Mesendoderm (in vitro differentiated cells): Measurements from ENCODE around the gene DCDC2C.

Source experiments
- DNase-seq: peaks from one replicate; pipeline ENCODE4 v3.0.0; 2013
- H2AK5ac ChIP-seq: 2 replicates; pipeline ENCODE4 v1.6.1; 2013; ENCODE audit warnings: low read length, inconsistent platforms
- H2BK120ac ChIP-seq: 2 replicates; pipeline ENCODE4 v1.6.1; 2013; ENCODE audit warnings: low read depth, mild to moderate bottlenecking, low read length, moderate library complexity, mixed read lengths
- H2BK15ac ChIP-seq: replicated peaks from 2 replicates; pipeline ENCODE4 v1.6.1; 2013; ENCODE audit warnings: low read depth, mild to moderate bottlenecking, moderate library complexity
- H2BK5ac ChIP-seq: 2 replicates; pipeline ENCODE4 v1.6.1; 2013; ENCODE audit warnings: low read length, inconsistent platforms
- H3K18ac ChIP-seq: 2 replicates; pipeline ENCODE4 v1.6.1; 2013; ENCODE audit warnings: mild to moderate bottlenecking, low read length, mixed read lengths
- H3K23ac ChIP-seq: one replicate; pipeline ENCODE4 v1.6.1; 2013; ENCODE audit warnings: low read length
- H3K27ac ChIP-seq: 2 replicates; pipeline ENCODE4 v1.5.1; 2013; ENCODE audit warnings: low read depth, mild to moderate bottlenecking, inconsistent platforms, low read length, moderate library complexity
- H3K27me3 ChIP-seq: 2 replicates; pipeline ENCODE4 v1.6.1; 2013; ENCODE audit warnings: low read length, control low read depth, mild to moderate bottlenecking, inconsistent platforms; ENCODE audit not compliant: insufficient read depth, poor library complexity
- H3K36me3 ChIP-seq: 2 replicates; pipeline ENCODE4 v1.6.1; 2013; ENCODE audit warnings: low read length, inconsistent platforms; ENCODE audit not compliant: control insufficient read depth, insufficient read depth
- H3K4ac ChIP-seq: one replicate; pipeline ENCODE4 v1.6.1; 2013; ENCODE audit warnings: low read depth, mild to moderate bottlenecking, low read length, moderate library complexity
- H3K4me1 ChIP-seq: 2 replicates; pipeline ENCODE4 v1.6.1; 2013; ENCODE audit warnings: low read depth, low read length, inconsistent platforms; ENCODE audit not compliant: control insufficient read depth
- H3K4me2 ChIP-seq: 2 replicates; pipeline ENCODE4 v1.6.1; 2013; ENCODE audit warnings: low read length
- H3K4me3 ChIP-seq: 2 replicates; pipeline ENCODE4 v1.5.1; 2013; ENCODE audit warnings: mild to moderate bottlenecking, low read length
- H3K56ac ChIP-seq: one replicate; pipeline ENCODE4 v1.6.1; 2013; ENCODE audit warnings: low read length
- H3K79me1 ChIP-seq: 2 replicates; pipeline ENCODE4 v1.6.1; 2013; ENCODE audit warnings: low read length, inconsistent platforms
- H3K79me2 ChIP-seq: 2 replicates; pipeline ENCODE4 v1.6.1; 2013; ENCODE audit warnings: mild to moderate bottlenecking, low read length; ENCODE audit not compliant: control insufficient read depth, insufficient read depth
- H3K9ac ChIP-seq: 2 replicates; pipeline ENCODE4 v1.6.1; 2013; ENCODE audit warnings: low read length, inconsistent platforms
- H4K5ac ChIP-seq: one replicate; pipeline ENCODE4 v1.6.1; 2013; ENCODE audit warnings: low read length
- H4K8ac ChIP-seq: one replicate; pipeline ENCODE4 v1.6.1; 2013; ENCODE audit warnings: low read depth, mild to moderate bottlenecking, control low read depth, low read length, moderate library complexity
- WGBS: extraction: QIAGEN DNeasy Blood & Tissue Kit; methylation state at CpG from one replicate; pipeline ENCODE4 v1.1.7; 2013; ENCODE audit warnings: low lambda C conversion rate, missing lambda C conversion rate; ENCODE audit not compliant: insufficient coverage; ENCODE audit errors: extremely low coverage; 5-methylcytosine and 5-hydroxymethylcytosine counted together

DCDC2C gene

DNA sequence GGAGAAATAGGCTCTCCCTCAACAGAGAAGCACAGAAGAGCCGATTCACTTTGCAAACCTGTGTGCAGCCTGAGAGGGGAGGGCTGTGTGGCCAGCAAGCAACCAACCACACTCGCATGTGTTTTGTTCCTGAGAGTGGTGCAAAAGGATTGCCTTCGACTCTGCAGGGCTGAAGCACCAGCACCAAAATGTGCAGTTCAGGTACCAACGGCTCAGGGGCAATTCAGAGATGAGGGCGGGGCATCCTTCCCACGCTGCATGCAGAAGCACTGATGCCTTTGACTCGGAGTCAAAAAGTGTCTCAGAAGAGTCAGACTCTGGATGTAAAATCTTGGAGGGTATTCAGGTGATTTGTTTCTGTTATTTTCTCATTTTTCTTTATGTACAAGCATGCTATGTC, 55.5 kb downstream of the DCDC2C start:
- H4K8ac ChIP-seq, result no peak overlapping the region
- no peaks in the 10 kb centered on the region for H3K79me2 ChIP-seq
- no peak overlapping the region for H4K5ac ChIP-seq
- no peak overlapping the region for H2AK5ac ChIP-seq
- no peak overlapping the region for H2BK120ac ChIP-seq
- H3K4me1 ChIP-seq, result no peaks in the 10 kb centered on the region
- no peaks in the 10 kb centered on the region for H3K27me3 ChIP-seq
- H2BK5ac ChIP-seq, result no peak overlapping the region
- H3K27ac ChIP-seq, result no peak overlapping the region
- no peak overlapping the region for H3K4me3 ChIP-seq
- H3K18ac ChIP-seq, result no peak overlapping the region
- no peak overlapping the region for H2BK15ac ChIP-seq
- no peak overlapping the region for H3K4ac ChIP-seq
- DNase-seq, result no peak
- H3K9ac ChIP-seq, result no peak overlapping the region
- no peak overlapping the region for H3K56ac ChIP-seq
- no peaks in the 10 kb centered on the region for H3K79me1 ChIP-seq
- no CpG with 5 or more reads among the region's 7 CpGs for WGBS
- no peaks in the 10 kb centered on the region for H3K36me3 ChIP-seq
- no peak overlapping the region for H3K4me2 ChIP-seq
- no peak overlapping the region for H3K23ac ChIP-seq

- H3K36me3 ChIP-seq, result no peaks in the 10 kb centered on the region
- no peak overlapping the region for H2AK5ac ChIP-seq
- H3K4me1 ChIP-seq, result no peaks in the 10 kb centered on the region
- H3K27ac ChIP-seq, result no peak overlapping the region
- H3K23ac ChIP-seq, result no peak overlapping the region
- no peak overlapping the region for H2BK15ac ChIP-seq
- H3K4me2 ChIP-seq, result no peak overlapping the region
- no peaks in the 10 kb centered on the region for H3K79me1 ChIP-seq
- H2BK5ac ChIP-seq, result no peak overlapping the region
- H2BK120ac ChIP-seq, result no peak overlapping the region
- H4K8ac ChIP-seq, result no peak overlapping the region
- no peaks in the 10 kb centered on the region for H3K79me2 ChIP-seq
- H3K4ac ChIP-seq, result no peak overlapping the region
- no peak overlapping the region for H4K5ac ChIP-seq
- no peaks in the 10 kb centered on the region for H3K27me3 ChIP-seq
- no peak overlapping the region for H3K4me3 ChIP-seq
- H3K18ac ChIP-seq, result no peak overlapping the region
- no peak overlapping the region for H3K56ac ChIP-seq
- no peak overlapping the region for H3K9ac ChIP-seq
- no peak for DNase-seq
- no CpG with 5 or more reads among the region's 7 CpGs for WGBS
These were observed 56.0 kb downstream of the DCDC2C start for GRCh38 chr2:3759331-3759730.

DNA sequence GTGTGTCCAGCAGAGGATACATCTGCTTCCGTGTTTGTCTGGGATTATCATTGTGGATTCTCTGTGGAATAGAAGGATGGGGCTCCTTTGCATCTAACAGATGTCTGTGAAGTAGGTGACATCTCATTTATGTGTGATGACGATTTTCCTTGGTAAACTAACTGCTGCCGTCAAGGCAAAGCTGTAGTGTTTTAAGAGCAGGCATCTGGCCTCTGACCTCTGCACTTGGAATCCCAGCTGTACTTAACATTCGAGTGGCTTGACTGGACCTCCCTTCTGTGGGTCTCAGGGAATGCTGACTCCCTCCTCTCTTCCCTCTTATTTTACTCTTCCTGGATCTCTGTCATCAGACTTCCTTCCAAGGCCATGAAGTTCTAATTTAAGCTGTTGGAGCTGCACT, 56.4 kb downstream of the DCDC2C start:
- no CpG with 5 or more reads among the region's 4 CpGs for WGBS
- Histone ChIP-seq H3K56ac (no peak overlapping the region), H3K4ac (no peak overlapping the region), H4K5ac (no peak overlapping the region), H3K27ac (no peak overlapping the region), H2BK15ac (no peak overlapping the region), H3K27me3 (no peaks in the 10 kb centered on the region), H3K4me1 (no peaks in the 10 kb centered on the region), H3K4me3 (no peak overlapping the region), H2BK5ac (no peak overlapping the region), H3K18ac (no peak overlapping the region), H3K79me2 (no peaks in the 10 kb centered on the region), H2AK5ac (no peak overlapping the region), H4K8ac (no peak overlapping the region), H3K23ac (no peak overlapping the region), H3K36me3 (no peaks in the 10 kb centered on the region), H3K79me1 (no peaks in the 10 kb centered on the region), H3K4me2 (no peak overlapping the region), H2BK120ac (no peak overlapping the region), H3K9ac (no peak overlapping the region)
- no peak for DNase-seq

DNA sequence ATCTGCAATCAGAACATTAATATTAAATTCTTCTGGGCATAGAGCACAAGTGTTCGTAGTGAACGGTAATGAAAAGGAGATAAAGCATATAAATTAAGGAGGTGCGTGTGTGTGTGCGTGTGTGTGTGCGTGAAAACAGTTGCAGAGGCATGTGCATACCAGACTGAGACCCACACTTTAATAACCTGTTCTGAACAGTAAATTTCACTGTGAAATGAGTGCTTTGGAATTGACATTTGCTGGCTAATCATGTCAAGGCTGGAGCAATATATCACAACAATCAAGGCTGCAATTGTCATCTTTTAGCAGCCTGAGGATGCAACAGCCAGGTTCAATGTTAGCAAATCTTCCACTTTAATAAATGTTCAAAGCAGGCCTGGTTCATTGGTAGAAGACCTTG, 57.9 kb downstream of the DCDC2C start:
- H3K23ac ChIP-seq, result no peak overlapping the region
- DNase-seq, result no peak
- H3K4ac ChIP-seq, result no peak overlapping the region
- no peak overlapping the region for H3K4me3 ChIP-seq
- no peak overlapping the region for H3K18ac ChIP-seq
- H4K8ac ChIP-seq, result no peak overlapping the region
- no peak overlapping the region for H2BK120ac ChIP-seq
- H3K56ac ChIP-seq, result no peak overlapping the region
- no peaks in the 10 kb centered on the region for H3K36me3 ChIP-seq
- H3K27me3 ChIP-seq, result no peaks in the 10 kb centered on the region
- no peaks in the 10 kb centered on the region for H3K79me1 ChIP-seq
- no peaks in the 10 kb centered on the region for H3K79me2 ChIP-seq
- H3K27ac ChIP-seq, result no peak overlapping the region
- no peak overlapping the region for H2BK5ac ChIP-seq
- no peak overlapping the region for H2AK5ac ChIP-seq
- no peak overlapping the region for H3K9ac ChIP-seq
- H3K4me2 ChIP-seq, result no peak overlapping the region
- no peak overlapping the region for H4K5ac ChIP-seq
- H3K4me1 ChIP-seq, result no peaks in the 10 kb centered on the region
- WGBS, result 100% methylated on average over 4 of the region's 5 CpGs
- H2BK15ac ChIP-seq, result no peak overlapping the region

DNA sequence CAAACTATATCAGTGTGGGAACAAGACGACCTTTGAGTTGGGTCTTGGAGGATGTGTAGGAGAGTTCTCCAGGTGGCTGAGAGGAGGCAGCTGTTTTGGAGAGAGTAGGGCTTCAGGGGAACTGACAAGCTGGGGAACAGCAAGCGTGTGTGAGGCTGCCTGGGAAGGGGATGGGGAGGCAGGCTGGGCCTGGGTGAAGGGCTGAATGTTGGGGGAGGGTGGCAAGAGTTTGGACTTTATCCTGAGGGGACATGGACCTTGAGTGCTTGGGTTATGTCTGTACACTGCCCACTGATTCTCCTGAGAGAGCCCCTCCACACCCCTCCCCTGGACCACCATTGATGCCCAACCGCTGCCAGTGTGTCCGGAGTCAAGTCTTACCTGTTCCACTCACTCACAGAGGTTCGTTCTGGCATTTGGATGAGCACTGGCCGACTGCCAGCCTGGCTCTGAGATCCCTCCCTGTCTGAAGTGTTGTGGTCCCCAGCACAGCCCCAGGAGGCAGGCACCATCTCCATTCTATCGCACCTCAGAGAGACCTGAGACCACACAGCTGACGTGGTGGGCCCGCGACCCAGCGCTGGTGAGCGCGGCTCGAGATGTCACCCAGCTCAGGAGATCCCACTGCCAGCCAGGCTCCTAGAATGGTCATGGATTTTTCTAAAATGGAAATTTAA, 59.5 kb downstream of the DCDC2C start:
- H4K8ac ChIP-seq, result no peak overlapping the region
- DNase-seq, result no peak
- H3K23ac ChIP-seq, result no peak overlapping the region
- no peak overlapping the region for H3K18ac ChIP-seq
- H2BK15ac ChIP-seq, result no peak overlapping the region
- WGBS, result no CpG with 5 or more reads among the region's 14 CpGs
- H2BK5ac ChIP-seq, result no peak overlapping the region
- H3K36me3 ChIP-seq, result no peaks in the 10 kb centered on the region
- no peak overlapping the region for H3K4ac ChIP-seq
- H3K79me2 ChIP-seq, result no peaks in the 10 kb centered on the region
- no peak overlapping the region for H3K56ac ChIP-seq
- H3K9ac ChIP-seq, result no peak overlapping the region
- no peak overlapping the region for H3K27ac ChIP-seq
- H3K4me3 ChIP-seq, result no peak overlapping the region
- no peaks in the 10 kb centered on the region for H3K4me1 ChIP-seq
- no peaks in the 10 kb centered on the region for H3K27me3 ChIP-seq
- no peak overlapping the region for H2BK120ac ChIP-seq
- H3K79me1 ChIP-seq, result no peaks in the 10 kb centered on the region
- no peak overlapping the region for H4K5ac ChIP-seq
- H3K4me2 ChIP-seq, result no peak overlapping the region
- no peak overlapping the region for H2AK5ac ChIP-seq

DNA sequence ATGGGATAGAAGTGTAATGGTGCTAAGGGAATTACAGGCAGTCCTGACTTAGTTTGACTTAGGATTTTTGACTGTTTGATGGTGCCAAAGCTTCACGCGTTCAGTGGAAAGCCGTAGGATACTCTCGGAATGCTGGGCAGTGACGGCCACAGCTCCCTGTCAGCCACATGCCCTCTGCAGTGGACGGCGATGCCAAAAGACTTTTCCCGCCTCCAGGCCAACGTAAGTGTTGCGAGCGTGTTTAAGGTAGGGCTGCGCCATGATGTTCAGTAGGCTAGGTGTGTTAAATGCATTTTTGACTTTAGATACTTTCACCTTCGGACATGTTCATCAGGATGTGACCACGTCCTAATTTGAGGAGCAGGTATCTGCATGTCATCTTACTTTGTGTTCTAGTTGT, 63.4 kb downstream of the DCDC2C start:
- no peak for DNase-seq
- Histone ChIP-seq H3K4me3 (no peak overlapping the region), H2BK120ac (no peak overlapping the region), H4K5ac (no peak overlapping the region), H2BK15ac (no peak overlapping the region), H3K79me2 (no peaks in the 10 kb centered on the region), H3K27me3 (no peaks in the 10 kb centered on the region), H3K18ac (no peak overlapping the region), H3K36me3 (no peaks in the 10 kb centered on the region), H3K9ac (no peak overlapping the region), H4K8ac (no peak overlapping the region), H2AK5ac (no peak overlapping the region), H3K4me2 (no peak overlapping the region), H3K4ac (no peak overlapping the region), H3K23ac (no peak overlapping the region), H3K56ac (no peak overlapping the region), H2BK5ac (no peak overlapping the region), H3K4me1 (no peaks in the 10 kb centered on the region), H3K27ac (no peak overlapping the region), H3K79me1 (no peaks in the 10 kb centered on the region)
- WGBS, result no CpG with 5 or more reads among the region's 14 CpGs
